COR-L47 (cell line): ENCODE data around the gene MUSK.
"Not testable (repeated sequence)": the region's sequence is repeated elsewhere in the genome, so short reads cannot be mapped to it uniquely, and the experiment has no call there.

Experiments used
- DNase-seq: peaks from one replicate; lab custom pipeline; 2025; lab: John Stamatoyannopoulos, UW

Gene MUSK

GRCh38 chr9:110812886-110813285 lies 144.3 kb downstream of the MUSK start:
- DNase-seq, result no peak

- DNase-seq, result no peak
These were observed 145.6 kb downstream of the MUSK start for GRCh38 chr9:110814159-110814558.

GRCh38 chr9:110815361-110815760 lies 146.8 kb downstream of the MUSK start:
- no peak for DNase-seq

GRCh38 chr9:110820381-110820780 lies 151.8 kb downstream of the MUSK start:
- DNase-seq, result no peak

- no peak for DNase-seq
These were observed 152.5 kb downstream of the MUSK start for GRCh38 chr9:110821064-110821463.

- not testable (repeated sequence) for DNase-seq
These were observed 156.5 kb downstream of the MUSK start for GRCh38 chr9:110825129-110825528.

- DNase-seq, result no peak
These were observed 157.4 kb downstream of the MUSK start for GRCh38 chr9:110825950-110826349.

- DNase-seq, result not testable (repeated sequence)
These were observed 157.8 kb downstream of the MUSK start for GRCh38 chr9:110826400-110826799.

- DNase-seq, result no peak
These were observed 159.7 kb downstream of the MUSK start for GRCh38 chr9:110828264-110828663.

- DNase-seq, result no peak
These were observed 161.9 kb downstream of the MUSK start for GRCh38 chr9:110830495-110830894.

GRCh38 chr9:110832926-110833325 lies 164.3 kb downstream of the MUSK start:
- DNase-seq, result no peak

- DNase-seq, result no peak
These were observed 166.8 kb downstream of the MUSK start for GRCh38 chr9:110835404-110835803.

GRCh38 chr9:110835859-110836271 lies 167.3 kb downstream of the MUSK start:
- DNase-seq, result no peak

GRCh38 chr9:110837401-110838005 lies 168.9 kb downstream of the MUSK start:
- DNase-seq, result no peak

GRCh38 chr9:110842169-110842568 lies 173.6 kb downstream of the MUSK start:
- no peak for DNase-seq

GRCh38 chr9:110842986-110843385 lies 174.4 kb downstream of the MUSK start:
- DNase-seq, result no peak

GRCh38 chr9:110844121-110844520 lies 175.5 kb downstream of the MUSK start:
- no peak for DNase-seq

- DNase-seq, result no peak
These were observed 177.6 kb downstream of the MUSK start for GRCh38 chr9:110846215-110846614.

GRCh38 chr9:110847671-110848070 lies 179.1 kb downstream of the MUSK start:
- no peak for DNase-seq

GRCh38 chr9:110850401-110851135 lies 182.0 kb downstream of the MUSK start:
- DNase-seq, result no peak
